Measurements from ENCODE around the gene CDH26. TPM values are rescaled to one million over a fixed set of nuclear protein-coding genes. Genes with fewer than 3 reads are reported as not detected.

The CDH26 gene
- total and polyA plus RNA-seq, 2 of the 13 experiments (the other 11 are each of a cell fraction or from before 2014, with no cell fraction given) = 0.40 to 1.1 TPM

GRCh38 chr20:59993736-59994430 is 35.7 kb downstream of the CDH26 start:
- Histone ChIP-seq H2AFZ (ENCODE audit: low read length) (no peak overlapping the region), H3K36me3 (replicated peaks in 1 of 2; ENCODE audit: control insufficient read depth in 1 of 2, insufficient read depth in 2 of 2, low read length in 2 of 2) (no peaks in the 10 kb centered on the region), H3K4me3 (replicated peaks in 1 of 3; ENCODE audit: insufficient read depth in 1 of 3, low read depth in 2 of 3, low read length in 3 of 3) (no peak overlapping the region), H3K79me2 (ENCODE audit: insufficient read depth, low read length) (no peaks in the 10 kb centered on the region), H3K27me3 (ENCODE audit: control insufficient read depth in 1 of 2, insufficient read depth in 2 of 2, low read length in 2 of 2) (no peaks in the 10 kb centered on the region), H3K9me3 (ENCODE audit: low read length) (no peaks in the 10 kb centered on the region), H3K4me2 (ENCODE audit: low read depth, low read length) (no peak overlapping the region), H3K27ac (ENCODE audit: extremely low read length, insufficient read depth, low read length) (no peak overlapping the region), H4K20me1 (ENCODE audit: insufficient read depth, low read length) (no peaks in the 10 kb centered on the region), H3K9ac (ENCODE audit: insufficient read depth, low read depth, low read length) (no peak overlapping the region), H3K4me1 (ENCODE audit: insufficient read depth, low read length) (no peaks in the 10 kb centered on the region)
- CTCF ChIA-PET (ENCODE audit: low intra/inter-chr PET ratio, low total read pairs) = no interaction called here
- WGBS (ENCODE audit: low lambda C conversion rate) = 48% methylated on average over 18 of the region's 18 CpGs
- ATAC-seq = no peak
- BruUV-seq (replicated peaks) = no TSS peak
- intact Hi-C loops (cut with micrococcal nuclease; ENCODE audit: unreplicated experiment) (no loop called here), in situ Hi-C loops (cut with HindIII; ENCODE audit: extremely low pct_ligation_motif_present, low pct_unique_long_range_greater_than_20kb) (no loop called here)
- FAIRE-seq = no peak
- DNase-seq (ENCODE audit: low spot score) = no peak
- TF ChIP-seq PHB2 (IDR thresholded peaks at IDR 0.05; ENCODE audit: partially characterized antibody) (no peak), SCMH1 (CRISPR knock-in tag; IDR thresholded peaks at IDR 0.05; ENCODE audit: borderline replicate concordance) (no peak), ZNF746 (CRISPR knock-in tag; IDR thresholded peaks at IDR 0.05) (no peak), SATB2 (CRISPR knock-in tag; IDR thresholded peaks at IDR 0.05) (no peak), MAFK (conservative IDR thresholded peaks at IDR 0.05 in 1 of 2, IDR thresholded peaks at IDR 0.05 in 1 of 2; ENCODE audit: low read length in 2 of 2) (no peak), SMARCC2 (IDR thresholded peaks at IDR 0.05) (no peak), ZNF512B (CRISPR knock-in tag; IDR thresholded peaks at IDR 0.05; ENCODE audit: borderline replicate concordance) (no peak), DBP (CRISPR knock-in tag; IDR thresholded peaks at IDR 0.05; ENCODE audit: not compliant biosample characterization) (no peak), ZNF878 (CRISPR knock-in tag; IDR thresholded peaks at IDR 0.05) (no peak), SOX5 (CRISPR knock-in tag; IDR thresholded peaks at IDR 0.05; ENCODE audit: borderline replicate concordance) (no peak), TMF1 (CRISPR knock-in tag; IDR thresholded peaks at IDR 0.05; ENCODE audit: low read depth) (no peak), ZNF619 (CRISPR knock-in tag; IDR thresholded peaks at IDR 0.05) (no peak)
- POLR2A ChIA-PET = no interaction called here

Measured in HepG2 (cell line).